Trophoblast cell (in vitro differentiated cells and primary cell): ENCODE results near the gene PPM1H.

Experiments used
- DNase-seq, 2 donors: peaks; one replicate each; pipeline ENCODE4 v3.0.0-alpha.2; 2016
- H2AFZ ChIP-seq: 2 replicates; pipeline ENCODE4 v1.6.1; 2013; ENCODE audit warnings: low read length, moderate library complexity, mild to moderate bottlenecking; ENCODE audit not compliant: insufficient read depth, poor library complexity
- H2AK5ac ChIP-seq: 2 replicates; pipeline ENCODE4 v1.6.1; 2013; ENCODE audit warnings: mild to moderate bottlenecking, low read length
- H2BK120ac ChIP-seq: 2 replicates; pipeline ENCODE4 v1.6.1; 2013; ENCODE audit warnings: low read length, mild to moderate bottlenecking, moderate library complexity; ENCODE audit not compliant: insufficient read depth, poor library complexity
- H2BK12ac ChIP-seq: 2 replicates; pipeline ENCODE4 v1.6.1; 2013; ENCODE audit warnings: mild to moderate bottlenecking, low read length, moderate library complexity
- H2BK5ac ChIP-seq: 2 replicates; pipeline ENCODE4 v1.6.1; 2013; ENCODE audit warnings: low read length, low read depth, moderate library complexity, mild to moderate bottlenecking; ENCODE audit not compliant: poor library complexity
- H3K14ac ChIP-seq: 2 replicates; pipeline ENCODE4 v1.6.1; 2013; ENCODE audit warnings: mild to moderate bottlenecking, low read length
- H3K18ac ChIP-seq: 2 replicates; pipeline ENCODE4 v1.6.1; 2013; ENCODE audit warnings: mild to moderate bottlenecking, low read length
- H3K23ac ChIP-seq: 2 replicates; pipeline ENCODE4 v1.6.1; 2013; ENCODE audit warnings: low read length
- H3K27ac ChIP-seq: 2 replicates; pipeline ENCODE4 v1.5.1; 2013; ENCODE audit warnings: low read depth, mild to moderate bottlenecking, inconsistent platforms, low read length, moderate library complexity
- H3K27me3 ChIP-seq: 2 replicates; pipeline ENCODE4 v1.6.1; 2013; ENCODE audit warnings: inconsistent platforms, mild to moderate bottlenecking, low read length, moderate library complexity; ENCODE audit not compliant: insufficient read depth
- H3K36me3 ChIP-seq, 2 experiments: 1 replicate in 1 of 2; 2 replicates in 1 of 2; pipeline ENCODE4 v1.6.1; 2013; ENCODE audit warnings: low read length in 2 of 2, mild to moderate bottlenecking in 2 of 2, moderate library complexity in 1 of 2; ENCODE audit not compliant: insufficient read depth in 2 of 2, control insufficient read depth in 1 of 2
- H3K4ac ChIP-seq: 2 replicates; pipeline ENCODE4 v1.6.1; 2013; ENCODE audit warnings: low read depth, mild to moderate bottlenecking, low read length, moderate library complexity
- H3K4me1 ChIP-seq, 2 experiments: 1 replicate in 1 of 2; 2 replicates in 1 of 2; pipeline ENCODE4 v1.6.1; 2013; ENCODE audit warnings: low read length in 2 of 2, mild to moderate bottlenecking in 2 of 2, moderate library complexity in 1 of 2; ENCODE audit not compliant: insufficient read depth in 2 of 2, control insufficient read depth in 1 of 2
- H3K4me2 ChIP-seq: 2 replicates; pipeline ENCODE4 v1.6.1; 2013; ENCODE audit warnings: inconsistent platforms, mild to moderate bottlenecking, low read length, moderate library complexity
- H3K4me3 ChIP-seq: 2 replicates; pipeline ENCODE4 v1.5.1; 2013; ENCODE audit warnings: mild to moderate bottlenecking, low read depth, low read length, inconsistent platforms
- H3K79me1 ChIP-seq: one replicate; pipeline ENCODE4 v1.6.1; 2013; ENCODE audit warnings: low read length
- H3K79me2 ChIP-seq: 2 replicates; pipeline ENCODE4 v1.6.1; 2013; ENCODE audit warnings: low read length, mild to moderate bottlenecking; ENCODE audit not compliant: control insufficient read depth, insufficient read depth, poor library complexity
- H3K9ac ChIP-seq: 2 replicates; pipeline ENCODE4 v1.6.1; 2013; ENCODE audit warnings: mild to moderate bottlenecking, low read length
- H3K9me3 ChIP-seq: 2 replicates; pipeline ENCODE4 v1.6.1; 2013; ENCODE audit warnings: low read depth, mild to moderate bottlenecking, control low read depth, inconsistent platforms, low read length; ENCODE audit not compliant: insufficient read depth
- H4K12ac ChIP-seq: 2 replicates; pipeline ENCODE4 v1.6.1; 2013; ENCODE audit warnings: low read depth, mild to moderate bottlenecking, low read length, moderate library complexity
- H4K8ac ChIP-seq: 2 replicates; pipeline ENCODE4 v1.6.1; 2013; ENCODE audit warnings: low read depth, mild to moderate bottlenecking, low read length, moderate library complexity
- H4K91ac ChIP-seq: one replicate; pipeline ENCODE4 v1.6.1; 2013; ENCODE audit warnings: low read depth, mild to moderate bottlenecking, low read length, moderate library complexity
- WGBS: extraction: QIAGEN DNeasy Blood & Tissue Kit; methylation state at CpG from one replicate; pipeline ENCODE4 v1.1.7; 2013; ENCODE audit warnings: missing lambda C conversion rate; ENCODE audit not compliant: insufficient read length, insufficient coverage; ENCODE audit errors: extremely low coverage; 5-methylcytosine and 5-hydroxymethylcytosine counted together

The PPM1H gene

DNA sequence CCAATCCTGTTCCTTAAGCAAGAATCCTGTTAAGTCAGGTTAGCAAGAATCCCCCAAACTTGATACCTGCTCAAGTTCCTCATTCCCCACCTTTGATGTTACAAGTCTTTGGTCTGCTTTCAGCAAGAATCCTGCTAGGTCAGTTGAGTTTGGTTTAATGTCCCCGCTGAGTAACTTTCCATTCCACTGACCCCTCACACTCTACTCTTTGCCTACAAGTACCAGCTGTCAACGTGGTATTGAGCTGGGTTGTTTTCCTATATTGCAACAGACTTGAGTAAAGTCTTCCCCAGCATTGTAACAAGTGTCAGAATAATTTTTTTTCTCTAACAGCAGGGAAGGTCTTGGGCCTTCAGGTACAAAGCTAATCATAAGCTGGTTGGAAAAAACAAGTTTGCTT, 6.3 kb downstream of the PPM1H start:
- Histone ChIP-seq H3K9me3 (no peaks in the 10 kb centered on the region), H3K18ac (no peak overlapping the region), H2BK12ac (no peak overlapping the region), H3K9ac (no peak overlapping the region), H3K27me3 (no peaks in the 10 kb centered on the region), H2BK120ac (no peak overlapping the region), H4K8ac (no peak overlapping the region), H3K79me1 (peaks cover 5% of the 10 kb centered on the region), H2AK5ac (no peak overlapping the region), H4K12ac (no peak overlapping the region), H4K91ac (no peak overlapping the region), H3K4ac (no peak overlapping the region), H3K27ac (no peak overlapping the region), H3K36me3 (no peaks in the 10 kb centered on the region), H3K79me2 (no peaks in the 10 kb centered on the region), H3K4me2 (no peak overlapping the region), H3K4me3 (no peak overlapping the region), H3K23ac (no peak overlapping the region), H2AFZ (no peak overlapping the region), H3K4me1 (peaks cover 8 to 20% of the 10 kb centered on the region in 2 experiments), H2BK5ac (no peak overlapping the region), H3K14ac (no peak overlapping the region)
- WGBS: no CpG with 5 or more reads among the region's 2 CpGs
- peak in 1 of 2 donors; percentile 8 for DNase-seq

DNA sequence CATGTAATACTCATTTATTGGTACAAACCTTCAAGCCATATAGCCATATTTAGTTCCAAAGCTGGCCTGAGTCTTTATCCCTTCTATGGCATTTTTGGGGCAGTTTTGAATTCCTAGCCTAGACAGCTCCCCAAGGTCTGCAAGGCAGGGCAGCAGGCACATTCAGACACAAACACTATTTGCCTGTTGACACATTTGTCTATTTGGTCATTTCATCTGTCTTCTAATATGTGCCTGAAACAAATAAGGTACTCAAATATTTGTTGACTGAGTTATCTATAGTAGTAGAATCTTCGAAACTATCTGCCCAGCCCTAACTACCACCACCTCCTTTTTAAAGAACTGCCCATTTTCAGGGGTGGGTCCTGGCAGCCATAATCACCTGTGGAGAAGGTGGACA, 9.3 kb downstream of the PPM1H start:
- peaks cover 4 to 6% of the 10 kb centered on the region in 2 experiments for H3K4me1 ChIP-seq
- H4K12ac ChIP-seq: no peak overlapping the region
- WGBS: no CpG with 5 or more reads among the region's 1 CpG
- no peak overlapping the region for H3K14ac ChIP-seq
- H3K4me2 ChIP-seq: no peak overlapping the region
- no peaks in the 10 kb centered on the region for H3K9me3 ChIP-seq
- no peak overlapping the region for H3K4me3 ChIP-seq
- H3K27me3 ChIP-seq: no peaks in the 10 kb centered on the region
- no peaks in the 10 kb centered on the region for H3K79me1 ChIP-seq
- H2BK5ac ChIP-seq: no peak overlapping the region
- no peak for DNase-seq
- H3K23ac ChIP-seq: no peak overlapping the region
- H3K9ac ChIP-seq: no peak overlapping the region
- peak overlapping the region; percentile 13 for H3K4ac ChIP-seq
- H2BK12ac ChIP-seq: no peak overlapping the region
- H3K18ac ChIP-seq: no peak overlapping the region
- H4K91ac ChIP-seq: no peak overlapping the region
- H2BK120ac ChIP-seq: no peak overlapping the region
- H2AK5ac ChIP-seq: no peak overlapping the region
- H2AFZ ChIP-seq: no peak overlapping the region
- no peak overlapping the region for H3K27ac ChIP-seq
- no peaks in the 10 kb centered on the region for H3K36me3 ChIP-seq
- H4K8ac ChIP-seq: no peak overlapping the region
- no peaks in the 10 kb centered on the region for H3K79me2 ChIP-seq

DNA sequence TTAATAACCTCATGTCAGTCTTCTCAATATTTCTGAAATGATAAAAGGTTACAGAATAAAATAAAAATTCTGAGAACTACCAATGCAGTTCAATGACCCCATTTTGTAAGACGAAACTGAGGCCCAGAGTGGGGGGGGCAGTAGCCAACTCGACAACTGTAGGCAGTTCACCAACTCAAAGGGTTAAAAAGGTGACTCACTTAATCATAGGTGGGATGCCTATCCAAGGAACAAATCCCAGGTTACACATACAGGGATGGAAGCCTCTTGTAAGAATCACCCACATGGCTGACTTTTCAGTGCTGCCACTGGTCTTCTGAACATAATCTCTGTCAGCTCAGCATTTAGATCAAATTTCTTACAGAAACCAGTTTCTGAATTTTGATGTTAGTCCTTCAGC, 10.9 kb downstream of the PPM1H start:
- Histone ChIP-seq H3K4me2 (no peak overlapping the region), H2BK12ac (no peak overlapping the region), H3K23ac (no peak overlapping the region), H3K36me3 (no peaks in the 10 kb centered on the region), H2BK5ac (no peak overlapping the region), H3K9me3 (no peaks in the 10 kb centered on the region), H4K12ac (no peak overlapping the region), H3K4me1 (peaks cover 0 to 3% of the 10 kb centered on the region in 2 experiments), H4K91ac (no peak overlapping the region), H3K4me3 (no peak overlapping the region), H2BK120ac (no peak overlapping the region), H3K79me2 (no peaks in the 10 kb centered on the region), H4K8ac (no peak overlapping the region), H2AK5ac (no peak overlapping the region), H3K9ac (no peak overlapping the region), H3K79me1 (no peaks in the 10 kb centered on the region), H3K27ac (no peak overlapping the region), H3K4ac (no peak overlapping the region), H2AFZ (no peak overlapping the region), H3K14ac (no peak overlapping the region), H3K18ac (no peak overlapping the region), H3K27me3 (no peaks in the 10 kb centered on the region)
- WGBS: no CpG with 5 or more reads among the region's 2 CpGs
- DNase-seq: no peak

DNA sequence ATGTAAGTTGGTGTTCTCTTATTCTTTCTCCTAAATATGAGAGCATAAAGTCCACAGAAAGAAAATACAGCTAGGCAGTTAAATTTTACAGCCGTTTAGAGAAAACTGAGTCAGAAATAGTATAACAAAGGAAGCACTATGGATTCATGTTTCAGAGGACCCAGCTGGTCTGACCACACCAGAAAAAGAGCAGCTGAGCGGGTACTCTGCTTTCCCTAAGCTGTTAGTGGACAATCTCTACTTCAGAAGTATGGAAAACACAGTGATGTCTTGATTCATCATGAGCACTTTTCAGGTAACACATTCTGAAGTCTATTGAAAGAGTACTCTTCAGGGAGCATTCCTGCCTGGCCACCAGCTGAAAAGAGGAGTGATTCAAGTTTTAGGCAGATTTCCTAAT, 12.4 kb downstream of the PPM1H start:
- no peak overlapping the region for H4K91ac ChIP-seq
- no peak overlapping the region for H3K4me2 ChIP-seq
- H3K9me3 ChIP-seq: no peaks in the 10 kb centered on the region
- H4K8ac ChIP-seq: no peak overlapping the region
- H3K79me1 ChIP-seq: no peaks in the 10 kb centered on the region
- no peak overlapping the region for H2BK12ac ChIP-seq
- no peak overlapping the region for H3K23ac ChIP-seq
- no peak overlapping the region for H3K18ac ChIP-seq
- H2BK120ac ChIP-seq: no peak overlapping the region
- H2BK5ac ChIP-seq: no peak overlapping the region
- no peak overlapping the region for H3K9ac ChIP-seq
- H2AFZ ChIP-seq: no peak overlapping the region
- H3K79me2 ChIP-seq: no peaks in the 10 kb centered on the region
- H4K12ac ChIP-seq: no peak overlapping the region
- H3K27ac ChIP-seq: no peak overlapping the region
- H2AK5ac ChIP-seq: no peak overlapping the region
- H3K4me3 ChIP-seq: no peak overlapping the region
- no peak overlapping the region for H3K14ac ChIP-seq
- no peaks in the 10 kb centered on the region for H3K27me3 ChIP-seq
- WGBS: no CpG with 5 or more reads among the region's 2 CpGs
- H3K4me1 ChIP-seq: no peaks in the 10 kb centered on the region
- H3K36me3 ChIP-seq: no peaks in the 10 kb centered on the region
- no peak for DNase-seq
- no peak overlapping the region for H3K4ac ChIP-seq
